HS-27A (cell line): Measurements from ENCODE around the gene SIGLEC1.

Source experiments
- DNase-seq: peaks from one replicate; pipeline ENCODE4 v3.0.0-alpha.2; 2012; ENCODE audit warnings: low read depth, missing footprints

SIGLEC1 gene

GRCh38 chr20:3701061-3701998 is 11.1 kb downstream of the SIGLEC1 start:
- DNase-seq = no peak

GRCh38 chr20:3699037-3699436 is 13.4 kb downstream of the SIGLEC1 start:
- DNase-seq = no peak

DNA sequence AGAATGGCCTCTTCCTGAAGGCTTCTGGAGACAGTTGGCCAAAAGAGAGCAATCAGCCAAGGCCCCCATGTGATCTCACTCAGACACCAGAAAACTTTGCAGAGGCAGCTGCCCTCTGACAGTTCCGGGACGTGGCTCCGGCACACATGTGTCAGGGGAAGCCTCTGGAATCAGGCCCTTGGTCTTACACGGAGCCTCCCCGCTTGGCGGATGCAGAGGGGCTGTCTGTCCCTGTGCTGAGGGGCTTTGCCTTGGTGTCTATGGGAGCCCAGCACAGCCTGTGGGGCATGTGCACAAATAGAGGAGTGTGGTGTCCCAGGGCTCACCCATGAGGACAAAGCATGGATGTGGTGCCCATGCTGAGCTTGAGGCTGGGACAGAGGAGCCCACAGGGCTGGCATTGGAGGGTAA is 13.8 kb downstream of the SIGLEC1 start:
- DNase-seq = no peak

DNA sequence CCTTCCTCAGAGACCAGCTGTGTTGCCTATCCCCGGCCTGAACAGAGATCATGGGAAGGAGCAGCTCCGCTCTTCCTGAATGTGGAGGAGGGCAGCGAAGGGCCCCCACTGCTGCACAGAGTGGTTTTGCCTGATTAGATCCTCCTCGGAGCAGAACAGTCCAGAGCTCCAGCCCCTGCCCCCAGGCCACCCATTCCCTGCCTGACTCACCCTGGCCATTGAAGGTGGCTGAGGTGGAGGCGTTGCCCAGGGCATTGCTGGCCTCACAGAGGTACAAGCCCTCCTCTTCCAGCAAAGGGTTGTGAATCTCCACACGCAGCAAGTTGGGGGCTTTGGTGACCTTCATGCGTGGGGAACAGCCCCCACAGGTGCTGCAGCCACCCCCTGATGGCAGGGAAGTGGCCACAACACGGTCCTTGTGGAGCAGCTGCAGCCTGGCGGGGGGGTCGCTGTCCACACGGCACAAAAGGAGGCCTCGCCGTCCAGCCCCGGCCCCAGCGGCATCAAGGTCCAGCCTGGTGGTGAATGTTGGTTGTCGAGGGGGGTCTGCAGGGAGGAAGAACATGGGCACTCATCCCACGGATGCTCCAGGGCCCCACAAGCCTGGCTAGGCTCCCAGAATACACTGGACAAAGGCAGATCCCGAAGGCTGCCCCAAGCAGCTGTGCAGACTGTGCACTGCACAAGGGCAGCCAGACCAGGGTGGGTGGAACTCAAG is 14.7 kb downstream of the SIGLEC1 start:
- DNase-seq = no peak

GRCh38 chr20:3696745-3697587 is 15.4 kb downstream of the SIGLEC1 start:
- no peak for DNase-seq

DNA sequence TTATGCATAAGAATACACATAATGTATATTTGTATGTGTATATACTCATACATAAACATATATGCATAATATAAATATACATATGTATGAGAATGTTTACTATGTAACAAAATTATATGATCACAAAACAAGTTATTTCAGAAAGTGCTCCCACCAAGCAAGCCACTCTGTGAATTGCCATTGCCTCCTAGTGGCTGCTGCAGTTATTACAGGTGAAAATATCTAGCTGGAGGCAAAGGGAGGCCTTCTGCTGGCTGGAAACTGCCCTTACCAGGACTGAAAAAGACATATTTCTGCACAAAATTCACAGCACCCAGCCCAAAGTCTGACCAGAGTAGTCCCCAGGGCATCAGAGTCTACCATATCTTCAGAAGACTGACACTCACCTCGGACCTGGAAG is 16.2 kb downstream of the SIGLEC1 start:
- no peak for DNase-seq

DNA sequence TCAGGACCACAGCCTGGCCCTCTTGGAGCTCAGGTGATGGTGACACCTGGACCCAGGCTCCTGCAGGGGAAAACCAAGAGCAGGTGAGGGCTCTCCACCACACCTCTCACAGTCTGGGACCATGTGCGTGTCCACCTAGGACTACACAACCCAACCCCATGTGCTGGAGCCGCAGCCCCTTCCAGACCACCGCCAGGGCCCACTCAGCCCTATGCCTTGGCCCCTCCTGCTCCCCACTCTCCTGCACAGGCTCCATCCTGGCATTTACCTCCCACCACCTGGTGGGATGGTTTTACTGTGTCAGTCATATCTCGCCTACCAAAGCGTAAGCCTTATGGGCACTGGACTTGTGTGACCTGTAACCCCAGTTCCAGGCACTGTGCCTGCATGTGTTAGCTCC is 17.5 kb downstream of the SIGLEC1 start:
- no peak for DNase-seq

DNA sequence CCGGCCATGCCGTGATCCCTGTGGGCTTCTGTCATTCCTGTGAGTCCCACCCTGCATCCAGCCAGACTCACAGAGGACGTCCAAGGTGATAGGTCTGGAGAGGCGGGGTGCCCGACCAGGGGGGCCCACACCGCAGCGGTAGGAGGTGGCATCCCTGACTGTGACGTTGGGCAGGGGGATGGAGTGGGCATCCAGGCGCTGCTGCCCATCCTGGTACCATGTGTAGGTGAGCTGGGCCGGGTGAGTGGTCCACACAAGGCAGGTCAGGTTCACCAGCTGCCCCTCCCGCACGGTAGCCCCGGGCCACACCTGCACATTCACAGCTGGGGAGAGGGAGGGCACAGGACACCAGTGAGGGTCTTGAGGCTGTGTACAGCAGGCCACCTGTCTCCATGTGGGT is 19.0 kb downstream of the SIGLEC1 start:
- no peak for DNase-seq

GRCh38 chr20:3692706-3693294 is 19.6 kb downstream of the SIGLEC1 start:
- DNase-seq = no peak

GRCh38 chr20:3691897-3692296 is 20.5 kb downstream of the SIGLEC1 start:
- DNase-seq = no peak

DNA sequence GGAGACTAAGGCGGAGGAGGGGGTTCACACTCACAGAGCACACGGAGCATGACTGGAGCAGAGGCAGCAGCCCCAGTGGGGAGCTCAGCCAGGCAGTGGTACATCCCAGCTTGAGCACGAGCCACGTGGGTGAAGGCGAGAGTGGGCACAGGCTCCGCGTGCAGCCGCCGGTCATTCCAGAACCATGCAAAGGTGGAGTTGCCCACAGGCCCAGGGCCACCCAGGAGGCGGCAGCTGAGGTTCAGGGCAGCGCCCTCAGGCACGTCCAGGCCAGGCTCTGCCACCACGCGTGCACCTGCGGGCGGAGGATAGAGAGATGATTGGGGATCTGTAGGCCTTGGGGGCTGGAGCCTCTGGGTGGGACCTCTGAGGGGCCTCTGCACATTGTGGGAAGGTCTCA is 21.1 kb downstream of the SIGLEC1 start:
- no peak for DNase-seq

DNA sequence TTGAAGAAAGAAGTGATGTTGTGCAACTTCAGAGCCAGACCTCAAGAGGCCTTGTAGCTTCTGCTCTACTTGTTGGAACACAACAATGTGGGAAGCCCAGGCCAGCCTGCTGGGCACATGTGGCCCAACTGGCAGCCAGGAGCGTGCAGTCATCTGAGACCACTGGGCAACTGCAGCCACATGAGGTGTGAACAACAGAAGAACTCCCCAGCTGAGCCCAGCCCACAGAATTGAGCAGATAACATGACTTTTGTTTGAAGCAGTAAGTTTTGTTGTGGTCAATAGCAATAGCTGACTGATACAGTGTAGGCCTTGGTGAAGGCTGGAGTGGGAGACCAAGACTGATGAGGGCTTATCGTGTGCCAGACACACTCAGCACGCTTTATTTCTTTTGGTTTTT is 22.0 kb downstream of the SIGLEC1 start:
- DNase-seq = no peak

- DNase-seq = no peak
Measured at GRCh38 chr20:3689978-3690377, 22.4 kb downstream of the SIGLEC1 start.

DNA sequence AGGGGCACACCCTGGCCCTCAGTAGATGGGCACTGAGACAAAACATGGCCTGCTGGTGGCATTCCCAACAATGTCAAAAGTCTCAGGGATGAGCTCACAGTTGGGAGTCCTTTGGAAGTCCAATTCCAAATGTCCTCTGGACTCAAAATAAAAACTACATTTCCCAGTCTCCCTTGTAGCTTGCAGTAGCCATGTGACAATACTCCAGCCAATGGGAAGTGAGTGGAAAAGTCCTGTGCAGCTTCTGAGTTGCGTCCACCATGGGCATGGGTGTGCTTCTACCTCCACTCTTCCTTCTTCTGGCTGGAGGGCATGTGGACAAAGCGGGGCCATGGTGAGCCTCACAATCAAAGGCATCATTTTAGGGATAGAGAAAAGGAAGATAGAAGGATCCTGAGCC is 24.7 kb downstream of the SIGLEC1 start:
- DNase-seq = no peak

GRCh38 chr20:3686867-3687321 is 25.5 kb downstream of the SIGLEC1 start:
- DNase-seq = no peak

- DNase-seq = no peak
Measured at GRCh38 chr20:3686421-3686820, 26.0 kb downstream of the SIGLEC1 start.

DNA sequence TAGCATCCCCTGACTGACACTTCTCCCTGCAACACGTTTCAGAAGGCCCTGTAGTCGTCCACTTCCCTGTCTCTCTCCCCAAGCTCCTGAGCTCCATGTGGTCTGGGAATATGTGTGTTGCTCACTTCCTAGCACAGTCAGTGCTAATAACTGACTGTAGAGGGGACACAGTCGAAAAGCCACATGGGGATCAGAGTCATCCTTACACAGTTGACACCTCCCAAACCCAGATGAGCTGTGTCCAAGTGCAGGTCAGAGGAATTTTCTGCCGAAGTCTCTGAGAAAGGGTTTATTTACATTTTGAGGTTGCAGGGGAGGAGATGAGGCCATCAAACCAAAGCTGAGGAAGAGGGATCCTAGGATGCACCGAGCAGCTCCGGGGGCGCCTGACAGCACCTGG is 27.1 kb downstream of the SIGLEC1 start:
- DNase-seq = no peak

GRCh38 chr20:3681931-3682781 is 30.2 kb downstream of the SIGLEC1 start, which contains the start of gene ADAM33:
TSS of gene ADAM33 (minus strand) at chr20:3682010. CDS start at chr20:3682004, 6 bp downstream.
- DNase-seq = no peak

DNA sequence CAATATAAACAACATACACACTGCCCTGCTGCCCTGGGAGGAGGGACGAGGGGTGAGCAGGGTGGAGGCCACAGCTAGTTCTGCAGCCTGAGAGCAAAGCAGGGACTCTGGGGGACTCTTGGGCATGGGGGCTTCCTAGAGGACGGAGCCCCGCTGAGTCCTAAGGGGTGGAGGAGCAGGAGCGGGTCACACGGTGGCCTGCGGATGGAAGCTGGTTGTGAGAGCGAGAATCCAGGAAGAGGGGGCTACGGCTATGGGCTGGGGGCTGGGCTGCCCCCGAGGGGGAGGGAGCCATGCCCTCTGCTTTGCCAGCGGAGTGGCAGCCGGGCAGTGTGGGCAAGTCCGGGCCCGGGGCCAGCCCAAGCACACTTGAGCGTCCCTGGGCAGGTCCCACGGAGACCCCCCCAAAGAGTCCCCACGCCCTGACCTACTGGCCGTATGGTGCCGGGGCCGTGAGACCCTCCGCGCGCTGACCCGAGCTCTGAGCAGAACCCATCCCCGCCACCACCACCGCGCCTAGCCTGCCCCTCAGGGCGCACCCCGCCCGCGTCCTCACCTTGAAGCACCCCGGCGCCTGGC is 31.0 kb downstream of the SIGLEC1 start:
- DNase-seq = no peak

DNA sequence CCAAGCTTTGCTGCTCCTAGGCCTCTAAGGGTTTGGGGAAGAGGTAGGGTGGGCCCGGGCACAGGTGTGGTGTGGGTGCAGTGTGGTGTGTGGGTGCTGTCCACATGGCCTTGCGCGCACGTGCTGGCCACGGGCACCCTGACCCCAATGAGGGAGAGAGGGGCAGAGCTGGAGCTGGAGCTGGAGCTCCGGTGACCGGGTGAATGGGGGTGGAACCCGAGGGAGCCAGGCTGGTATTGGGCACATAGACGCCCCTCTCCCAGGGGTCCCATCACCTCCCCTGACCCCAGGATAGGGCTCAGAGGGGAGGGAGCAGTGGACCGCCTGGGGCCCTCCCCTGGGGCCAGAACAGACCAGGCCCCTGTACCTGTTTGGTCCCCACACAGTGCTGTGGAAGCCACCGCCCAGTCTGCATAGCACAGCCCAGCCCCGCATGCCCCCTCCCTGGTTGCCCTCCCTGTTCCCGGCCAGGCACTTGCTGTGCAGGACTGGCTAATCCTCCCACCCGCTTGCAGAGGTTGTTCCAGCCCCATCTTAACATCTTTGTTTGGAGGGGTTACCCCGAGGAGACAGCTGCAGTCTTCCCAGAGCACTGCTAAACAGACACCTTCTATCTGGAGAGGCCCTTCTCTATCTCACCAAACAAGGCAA is 31.6 kb downstream of the SIGLEC1 start:
- DNase-seq = no peak
